Spleen (tissue), 11 donors: Measurements from ENCODE around the gene SEMA5A. TPM values are rescaled to one million over a fixed set of nuclear protein-coding genes. Genes with fewer than 3 reads are reported as not detected.

Experiments used
- DNase-seq: peaks from one replicate; pipeline ENCODE4 v3.0.0-alpha.2; 2020
- H3K27ac ChIP-seq, 8 donors: fragments of 200-600 bp; sonication (generic) in 7 of 8; 1 replicate in 4 of 8; 2 replicates in 4 of 8; pipeline versions ENCODE4 v1.5.0 to v1.8.0; 2016 to 2021; ENCODE audit warnings: inconsistent platforms in 4 of 8, mild to moderate bottlenecking in 4 of 8, moderate library complexity in 1 of 8
- H3K27me3 ChIP-seq, 7 donors: fragments of 200-600 bp; sonication (generic) in 6 of 7; replicated peaks in 1 of 7; 1 replicate in 4 of 7; 2 replicates in 3 of 7; pipeline versions ENCODE4 v1.5.0 to v1.8.0; 2016 to 2021; ENCODE audit warnings: inconsistent platforms in 3 of 7, mild to moderate bottlenecking in 1 of 7
- H3K36me3 ChIP-seq, 6 donors: fragments of 200-600 bp; sonication (generic) in 5 of 6; 1 replicate in 4 of 6; 2 replicates in 2 of 6; pipeline versions ENCODE4 v1.5.0 to v1.8.0; 2016 to 2021; ENCODE audit warnings: inconsistent platforms in 2 of 6
- H3K4me1 ChIP-seq, 6 donors: fragments of 200-600 bp; sonication (generic) in 5 of 6; 1 replicate in 3 of 6; 2 replicates in 3 of 6; pipeline versions ENCODE4 v1.5.0 to v1.8.0; 2016 to 2021; ENCODE audit warnings: inconsistent platforms in 3 of 6
- H3K4me3 ChIP-seq, 8 donors: fragments of 200-600 bp; sonication (generic) in 7 of 8; 1 replicate in 4 of 8; 2 replicates in 4 of 8; pipeline versions ENCODE4 v1.5.0 to v1.8.0; 2016 to 2021; ENCODE audit warnings: inconsistent platforms in 4 of 8, mild to moderate bottlenecking in 4 of 8, moderate library complexity in 2 of 8
- H3K9me3 ChIP-seq, 8 donors: fragments of 200-600 bp; sonication (generic) in 7 of 8; 1 replicate in 4 of 8; 2 replicates in 4 of 8; pipeline versions ENCODE4 v1.5.0 to v1.8.0; 2016 to 2021; ENCODE audit warnings: inconsistent platforms in 4 of 8
- CTCF ChIP-seq, 11 experiments: fragments of 200-600 bp in 7 of 11; fragments of 450-650 bp in 4 of 11; sonication (generic) in 4 of 11; IDR thresholded peaks in 8 of 11; conservative IDR thresholded peaks in 3 of 11; 1 replicate in 7 of 11; 2 replicates in 4 of 11; pipeline versions ENCODE4 v1.4.0 to v1.8.0; 2016 to 2021; ENCODE audit warnings: antibody characterized with exemption in 11 of 11, inconsistent platforms in 4 of 11, mild to moderate bottlenecking in 1 of 11
- POLR2A ChIP-seq, 3 donors: fragments of 450-650 bp; IDR thresholded peaks; one replicate each; pipeline ENCODE4 v1.5.1; 2017; ENCODE audit warnings: antibody characterized with exemption in 3 of 3, mild to moderate bottlenecking in 1 of 3
- POLR2AphosphoS5 ChIP-seq, 3 donors: sonication (generic); formaldehyde crosslinking; IDR thresholded peaks; one replicate each; pipeline ENCODE4 v1.5.1; 2017; ENCODE audit warnings: antibody characterized with exemption in 3 of 3
- WGBS, 5 donors: extraction: QIAGEN DNeasy Blood & Tissue Kit in 3 of 5; methylation state at CpG; one replicate each; pipeline versions ENCODE4 v1.1.5 to v1.1.7; 2013 to 2018; 5-methylcytosine and 5-hydroxymethylcytosine counted together
- intact Hi-C: fragments of 100-400 bp; cut with DNase I; formaldehyde crosslinking; loops from one replicate; pipeline ENCODE4 v1.15.0; 2023; ENCODE audit warnings: low total_unique reads
- polyA plus RNA-seq, 3 donors: library from polyadenylated mRNA; stranded (reverse); fragments of 200-250 nt; gene quantifications; one replicate each; pipeline ENCODE4 v1.2.1, GENCODE V29; 2013
- total RNA-seq, 7 donors: library from RNA; depleted of rRNA in 3 of 7; stranded (reverse); fragments of >200 nt in 3 of 7; fragmentation: NEBNext Ultra II Directional in 4 of 7; extraction: Animal tissue kit (Norgen Biotek cat#: 25700) in 4 of 7; gene quantifications; one replicate each; pipeline versions ENCODE4 v1.1.0 to v1.2.1, GENCODE V29; 2016 to 2021
- donor health status: healthy with polysubstance abuse.
- donor health status: DM: no; HTN: no; CAD: no; lungs with moderate emphysema.
- donor health status: DM: no; HTN: no; CAD: no.
- donor health status: Bipolar disorder and iron deficiency.
- donor health status: healthy.
- donor health status: DM: no; HTN: no; CAD: no.
- donor health status: DM: yes; HTN: yes; CAD: no.

SEMA5A gene
- total and polyA plus RNA-seq, 10 donors: 1.4 to 30.9 (median 13.1) TPM

- WGBS, 5 donors: 69 to 81% (median 72%) methylated on average over 6 of the region's 6 CpGs
- Histone ChIP-seq H3K4me1 (no peaks in the 10 kb centered on the region), H3K9me3 (peaks cover 0 to 7% (median 0%) of the 10 kb centered on the region in 8 donors), H3K4me3 (no peak overlapping the region), H3K27ac (no peak overlapping the region), H3K27me3 (no peaks in the 10 kb centered on the region), H3K36me3 (no peaks in the 10 kb centered on the region)
- no peak for DNase-seq
- no peak for TF ChIP-seq CTCF (IDR thresholded peaks at IDR 0.05 in 8 of 11, conservative IDR thresholded peaks at IDR 0.05 in 3 of 11)
- no peak for TF ChIP-seq POLR2AphosphoS5 (IDR thresholded peaks at IDR 0.05)
- no peak for TF ChIP-seq POLR2A (IDR thresholded peaks at IDR 0.05)
- intact Hi-C loops: no loop called here
Observed at GRCh38 chr5:9314558-9314957, 231.3 kb downstream of the SEMA5A start.

DNA sequence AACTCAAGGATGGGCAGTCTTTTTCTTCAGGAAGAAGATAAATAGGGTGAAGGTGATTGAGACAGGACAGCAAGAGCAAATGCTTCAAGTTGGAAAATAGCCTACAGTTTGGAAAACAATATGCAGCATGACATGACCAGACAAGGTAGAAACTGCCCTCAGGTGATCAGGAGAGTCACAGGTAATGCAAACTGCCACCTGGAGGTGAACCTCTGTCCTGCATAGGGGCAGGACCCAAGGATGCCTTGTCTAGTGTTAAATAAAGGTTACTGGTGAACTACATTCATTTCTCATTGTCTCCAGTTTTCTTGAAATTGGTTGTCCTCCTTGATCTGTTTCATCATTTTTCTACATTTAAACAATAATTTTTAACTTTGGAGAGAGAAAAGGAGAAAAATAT lies 232.1 kb downstream of the SEMA5A start:
- no peaks in the 10 kb centered on the region for H3K27me3 ChIP-seq
- no peaks in the 10 kb centered on the region for H3K4me1 ChIP-seq
- no peak for DNase-seq
- no peak overlapping the region for H3K4me3 ChIP-seq
- peaks cover 0 to 3% (median 0%) of the 10 kb centered on the region in 8 donors for H3K9me3 ChIP-seq
- H3K36me3 ChIP-seq: no peaks in the 10 kb centered on the region
- no peak overlapping the region for H3K27ac ChIP-seq
- intact Hi-C loops: no loop called here
- TF ChIP-seq POLR2AphosphoS5 (IDR thresholded peaks at IDR 0.05): no peak
- TF ChIP-seq CTCF (IDR thresholded peaks at IDR 0.05 in 8 of 11, conservative IDR thresholded peaks at IDR 0.05 in 3 of 11): no peak
- no peak for TF ChIP-seq POLR2A (IDR thresholded peaks at IDR 0.05)

DNA sequence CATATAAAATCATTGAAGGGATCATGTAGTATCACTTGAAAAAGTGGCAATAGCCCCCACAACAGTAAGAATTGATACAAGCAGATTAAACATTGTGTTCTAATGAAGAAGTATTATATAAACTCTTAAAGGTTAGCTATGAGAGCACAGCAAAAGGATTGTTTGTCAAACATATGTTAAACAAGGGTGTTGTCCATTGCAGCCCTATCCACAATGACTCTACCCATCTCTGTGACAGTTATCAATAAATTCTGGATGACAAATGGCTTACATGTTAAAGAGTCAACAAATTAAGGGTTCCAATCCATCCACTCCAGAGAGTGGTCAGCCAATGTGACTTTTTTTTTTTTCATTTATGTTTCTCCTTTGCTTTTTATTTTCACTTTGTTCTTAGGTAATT lies 238.7 kb downstream of the SEMA5A start:
- intact Hi-C loops: no loop called here
- Histone ChIP-seq H3K27ac (no peak overlapping the region), H3K4me1 (no peaks in the 10 kb centered on the region), H3K9me3 (peaks cover 0 to 3% (median 0%) of the 10 kb centered on the region in 8 donors), H3K4me3 (no peak overlapping the region), H3K36me3 (no peaks in the 10 kb centered on the region), H3K27me3 (no peaks in the 10 kb centered on the region)
- no peak for DNase-seq
- TF ChIP-seq CTCF (IDR thresholded peaks at IDR 0.05 in 8 of 11, conservative IDR thresholded peaks at IDR 0.05 in 3 of 11) (no peak), POLR2A (IDR thresholded peaks at IDR 0.05) (no peak), POLR2AphosphoS5 (IDR thresholded peaks at IDR 0.05) (no peak)

GRCh38 chr5:9302218-9302617 lies 243.7 kb downstream of the SEMA5A start:
- Histone ChIP-seq H3K4me3 (no peak overlapping the region), H3K9me3 (peaks cover 0 to 6% (median 0%) of the 10 kb centered on the region in 8 donors), H3K27ac (no peak overlapping the region), H3K4me1 (no peaks in the 10 kb centered on the region), H3K36me3 (no peaks in the 10 kb centered on the region), H3K27me3 (no peaks in the 10 kb centered on the region)
- intact Hi-C loops: no loop called here
- no peak for DNase-seq
- no peak for TF ChIP-seq POLR2A (IDR thresholded peaks at IDR 0.05)
- no peak for TF ChIP-seq POLR2AphosphoS5 (IDR thresholded peaks at IDR 0.05)
- no peak for TF ChIP-seq CTCF (IDR thresholded peaks at IDR 0.05 in 8 of 11, conservative IDR thresholded peaks at IDR 0.05 in 3 of 11)
- WGBS, 5 donors: 83 to 95% (median 87%) methylated on average over 2 of the region's 2 CpGs
